ENCODE results near the gene NUBPL.

DNA sequence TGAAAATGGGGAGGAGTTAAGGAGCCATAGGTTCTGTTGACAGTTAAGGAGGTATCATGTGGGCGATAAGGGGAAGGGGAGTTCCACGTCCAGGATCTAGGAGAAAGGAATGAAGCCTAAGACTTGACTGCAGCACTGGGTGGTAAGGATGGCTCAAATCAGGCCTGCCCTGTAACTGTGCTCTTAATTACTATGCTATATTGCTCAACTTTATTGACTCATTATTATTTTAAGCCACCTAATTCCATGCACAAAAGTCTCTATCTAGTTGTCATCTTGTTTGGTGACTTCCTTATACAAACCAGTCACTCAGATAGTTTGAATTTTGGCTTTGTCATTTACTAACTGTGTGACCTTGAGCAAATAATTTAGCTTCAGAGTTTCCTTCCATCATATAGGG lies 273.8 kb downstream of the NUBPL start:
- TF ChIP-seq POLR2AphosphoS5 (IDR thresholded peaks at IDR 0.05; ENCODE audit: low read depth, low read length) (no peak), POLR2A (IDR thresholded peaks at IDR 0.05; ENCODE audit: low read depth, low read length) (no peak), TAF1 (IDR thresholded peaks at IDR 0.05; ENCODE audit: low read depth, low read length) (no peak), POU2F2 (IDR thresholded peaks at IDR 0.05; ENCODE audit: low read depth, low read length) (no peak), SPI1 (IDR thresholded peaks at IDR 0.05; ENCODE audit: low read depth, low read length) (no peak)
